Mammary epithelial cell (primary cell): Measurements from ENCODE around the gene SLC17A8.

Source experiments
- CTCF ChIP-seq, 2 donors: IDR thresholded peaks in 1 of 2; conservative IDR thresholded peaks in 1 of 2; 2 replicates each; pipeline ENCODE4 v1.5.1; 2011 to 2012; ENCODE audit warnings: inconsistent platforms in 2 of 2, low read length in 2 of 2, mild to moderate bottlenecking in 2 of 2, control low read depth in 1 of 2, low read depth in 1 of 2; ENCODE audit not compliant: insufficient read depth in 1 of 2; ENCODE audit errors: extremely low read depth in 1 of 2
- EZH2 ChIP-seq: IDR thresholded peaks from 2 replicates; pipeline ENCODE4 v1.6.1; 2012; ENCODE audit warnings: low read length, inconsistent platforms, borderline replicate concordance

DNA sequence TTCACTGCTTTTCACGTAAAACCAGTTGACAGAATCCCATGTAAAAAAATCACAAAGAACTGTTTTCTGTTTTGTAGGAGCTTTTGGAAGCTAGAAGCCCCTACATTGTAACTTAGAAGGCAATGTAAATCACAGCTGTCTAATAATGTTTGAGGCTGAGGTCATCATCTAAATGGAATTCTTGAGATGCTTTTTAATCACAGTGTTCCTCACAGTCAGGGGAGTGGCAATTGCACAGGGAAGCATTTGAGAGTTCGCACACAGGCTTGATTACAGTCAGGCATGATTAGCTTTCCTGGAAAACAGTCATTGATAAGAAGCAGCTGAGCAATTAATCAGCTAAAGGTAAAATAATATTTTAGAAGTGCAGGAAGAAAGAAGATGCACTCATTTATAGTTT lies 2.9 kb downstream of the SLC17A8 start:
- TF ChIP-seq CTCF (conservative IDR thresholded peaks at IDR 0.05 in 1 of 2, IDR thresholded peaks at IDR 0.05 in 1 of 2; ENCODE audit: extremely low read depth in 1 of 2, insufficient read depth in 1 of 2, low read depth in 1 of 2, low read length in 2 of 2): no peak
- TF ChIP-seq EZH2: no peak
